ENCODE data around the gene STXBP1. TPM values are rescaled to one million over a fixed set of nuclear protein-coding genes. Genes with fewer than 3 reads are reported as not detected.

STXBP1 gene
- total and polyA plus RNA-seq, 2 donors (not counting 1 experiment from before 2014, with no cell fraction given), result 25.6 to 36.0 TPM

GRCh38 chr9:127644943-127645342 is 32.9 kb downstream of the STXBP1 start:
- H3K4me2 ChIP-seq (ENCODE audit: extremely low read depth, insufficient read depth, low read length), result no peak overlapping the region

GRCh38 chr9:127647451-127647850 is 35.4 kb downstream of the STXBP1 start:
- no peaks in the 10 kb centered on the region for H3K4me1 ChIP-seq (ENCODE audit: control insufficient read depth, extremely low read depth, insufficient read depth, low read length)
- H3K27me3 ChIP-seq (ENCODE audit: control insufficient read depth, insufficient read depth, low read length), result no peaks in the 10 kb centered on the region
- no peaks in the 10 kb centered on the region for H3K9me3 ChIP-seq (ENCODE audit: control insufficient read depth, insufficient read depth, low read depth, low read length)
- no peak overlapping the region for H3K27ac ChIP-seq (ENCODE audit: insufficient read depth, low read length)
- no peak overlapping the region for H3K9ac ChIP-seq (ENCODE audit: insufficient read depth, low read length)
- H3K36me3 ChIP-seq (ENCODE audit: control insufficient read depth, insufficient read depth, low read length), result no peaks in the 10 kb centered on the region
- H3K4me3 ChIP-seq (replicated peaks in 1 of 4; ENCODE audit: control extremely low read depth in 1 of 4, insufficient read depth in 1 of 4, low read depth in 3 of 4, low read length in 4 of 4), result no peak overlapping the region
- no peaks in the 10 kb centered on the region for H3K79me2 ChIP-seq (ENCODE audit: control insufficient read depth, insufficient read depth, low read length)
- no peak overlapping the region for H3K4me2 ChIP-seq (ENCODE audit: extremely low read depth, insufficient read depth, low read length)
- no peak for DNase-seq (ENCODE audit: low read depth in 2 of 2)
- no peak overlapping the region for H2AFZ ChIP-seq (ENCODE audit: low read length)
- no peaks in the 10 kb centered on the region for H4K20me1 ChIP-seq (ENCODE audit: control insufficient read depth, extremely low read depth, insufficient read depth, low read length)
- TF ChIP-seq EZH2 (IDR thresholded peaks at IDR 0.05; ENCODE audit: low read length, missing control alignments) (no peak), CTCF (conservative IDR thresholded peaks at IDR 0.05 in 1 of 2, IDR thresholded peaks at IDR 0.05 in 1 of 2; ENCODE audit: low read depth in 1 of 2, low read length in 2 of 2) (no peak)

More at GRCh38 chr9:127644943-127645342, 32.9 kb downstream of the STXBP1 start:
- DNase-seq (ENCODE audit: low read depth in 2 of 2), result peak in 1 of 2 donors; percentile 38
- no peaks in the 10 kb centered on the region for H3K79me2 ChIP-seq (ENCODE audit: control insufficient read depth, insufficient read depth, low read length)
- H3K27me3 ChIP-seq (ENCODE audit: control insufficient read depth, insufficient read depth, low read length), result no peaks in the 10 kb centered on the region
- no peak overlapping the region for H3K4me3 ChIP-seq (replicated peaks in 1 of 4; ENCODE audit: control extremely low read depth in 1 of 4, insufficient read depth in 1 of 4, low read depth in 3 of 4, low read length in 4 of 4)
- no peaks in the 10 kb centered on the region for H3K9me3 ChIP-seq (ENCODE audit: control insufficient read depth, insufficient read depth, low read depth, low read length)
- no peaks in the 10 kb centered on the region for H4K20me1 ChIP-seq (ENCODE audit: control insufficient read depth, extremely low read depth, insufficient read depth, low read length)
- TF ChIP-seq EZH2 (IDR thresholded peaks at IDR 0.05; ENCODE audit: low read length, missing control alignments) (no peak), CTCF (conservative IDR thresholded peaks at IDR 0.05 in 1 of 2, IDR thresholded peaks at IDR 0.05 in 1 of 2; ENCODE audit: low read depth in 1 of 2, low read length in 2 of 2) (no peak)
- H2AFZ ChIP-seq (ENCODE audit: low read length), result no peak overlapping the region
- H3K4me1 ChIP-seq (ENCODE audit: control insufficient read depth, extremely low read depth, insufficient read depth, low read length), result no peaks in the 10 kb centered on the region
- no peak overlapping the region for H3K9ac ChIP-seq (ENCODE audit: insufficient read depth, low read length)
- H3K36me3 ChIP-seq (ENCODE audit: control insufficient read depth, insufficient read depth, low read length), result no peaks in the 10 kb centered on the region
- H3K27ac ChIP-seq (ENCODE audit: insufficient read depth, low read length), result no peak overlapping the region

- Histone ChIP-seq H3K9me3 (ENCODE audit: control insufficient read depth, insufficient read depth, low read depth, low read length) (no peaks in the 10 kb centered on the region), H3K4me3 (replicated peaks in 1 of 4; ENCODE audit: control extremely low read depth in 1 of 4, insufficient read depth in 1 of 4, low read depth in 3 of 4, low read length in 4 of 4) (no peak overlapping the region), H3K9ac (ENCODE audit: insufficient read depth, low read length) (no peak overlapping the region), H3K4me1 (ENCODE audit: control insufficient read depth, extremely low read depth, insufficient read depth, low read length) (no peaks in the 10 kb centered on the region), H3K27ac (ENCODE audit: insufficient read depth, low read length) (no peak overlapping the region), H3K36me3 (ENCODE audit: control insufficient read depth, insufficient read depth, low read length) (peaks cover 1% of the 10 kb centered on the region), H2AFZ (ENCODE audit: low read length) (no peak overlapping the region), H3K4me2 (ENCODE audit: extremely low read depth, insufficient read depth, low read length) (no peak overlapping the region), H3K27me3 (ENCODE audit: control insufficient read depth, insufficient read depth, low read length) (no peaks in the 10 kb centered on the region), H3K79me2 (ENCODE audit: control insufficient read depth, insufficient read depth, low read length) (no peaks in the 10 kb centered on the region), H4K20me1 (ENCODE audit: control insufficient read depth, extremely low read depth, insufficient read depth, low read length) (no peaks in the 10 kb centered on the region)
- no peak for DNase-seq (ENCODE audit: low read depth in 2 of 2)
- TF ChIP-seq CTCF (conservative IDR thresholded peaks at IDR 0.05 in 1 of 2, IDR thresholded peaks at IDR 0.05 in 1 of 2; ENCODE audit: low read depth in 1 of 2, low read length in 2 of 2), result no peak
- no peak for TF ChIP-seq EZH2 (IDR thresholded peaks at IDR 0.05; ENCODE audit: low read length, missing control alignments)
Measured at GRCh38 chr9:127650518-127650917, 38.4 kb downstream of the STXBP1 start.

All from fibroblast of lung (primary cell).